T47D (cell line): ENCODE data around the gene ARSD.
"Not testable (repeated sequence)": the region's sequence is repeated elsewhere in the genome, so short reads cannot be mapped to it uniquely, and the experiment has no call there.

Experiments used
- DNase-seq, 2 experiments: peaks; one replicate each; pipeline versions ENCODE4 v3.0.0 to v3.0.0-alpha.2; 2011 to 2012; ENCODE audit warnings: low read depth in 1 of 2, low spot score in 1 of 2
- JUND ChIP-seq: IDR thresholded peaks from 2 replicates; pipeline ENCODE4 v1.6.1; 2012; ENCODE audit warnings: low read depth
- in situ Hi-C: cut with HindIII; loops from 2 replicates; pipeline ENCODE4 v1.10.0; 2016; ENCODE audit warnings: low sequenced_read_pairs, low pct_unique_long_range_greater_than_20kb

The ARSD gene

GRCh38 chrX:2924151-2924550 lies 5.0 kb downstream of the ARSD start:
- in situ Hi-C loops = no loop called here
- DNase-seq = no peak
- TF ChIP-seq JUND = no peak

- no peak for TF ChIP-seq JUND
- in situ Hi-C loops = no loop called here
- no peak for DNase-seq
These were observed 7.4 kb downstream of the ARSD start for GRCh38 chrX:2921750-2922149.

DNA sequence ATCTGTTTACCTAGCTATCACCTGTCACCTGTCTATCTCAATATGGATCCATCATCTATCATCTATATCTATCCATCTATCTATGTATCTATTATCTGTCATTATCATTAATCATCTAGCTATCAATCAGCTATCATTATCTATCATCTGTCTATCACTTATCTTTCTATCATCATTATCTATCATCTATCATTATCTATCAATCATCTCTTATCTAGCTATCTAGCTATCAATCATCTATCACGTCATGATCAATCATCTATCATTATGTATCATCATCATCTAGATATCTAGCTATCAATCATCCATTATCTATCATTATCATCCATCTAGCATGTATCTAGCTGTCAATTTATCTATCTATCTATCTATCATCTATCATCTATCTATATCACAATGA lies 7.9 kb downstream of the ARSD start:
- no peak for TF ChIP-seq JUND
- DNase-seq = no peak
- in situ Hi-C loops = no loop called here

DNA sequence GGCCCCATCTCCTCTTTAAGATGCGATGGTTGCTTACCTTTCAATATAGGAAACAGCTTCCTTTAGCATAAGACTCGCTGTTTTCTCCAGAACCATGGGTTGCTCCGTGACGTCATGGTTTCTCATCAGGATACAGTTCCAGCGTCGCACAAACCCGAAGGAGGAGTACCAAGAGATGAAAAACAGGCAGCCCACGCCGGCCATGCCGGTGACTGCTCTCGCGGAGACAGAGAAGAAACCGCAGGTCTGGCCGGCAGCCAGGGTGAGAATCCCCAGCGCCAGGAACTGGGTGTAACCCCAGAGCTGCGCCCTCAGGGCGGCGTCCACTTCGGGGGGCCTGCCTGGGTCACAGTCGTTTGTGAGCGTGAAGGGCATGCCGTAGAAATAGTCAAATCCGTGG lies 11.4 kb downstream of the ARSD start:
- in situ Hi-C loops = no loop called here
- TF ChIP-seq JUND = no peak
- DNase-seq = no peak

DNA sequence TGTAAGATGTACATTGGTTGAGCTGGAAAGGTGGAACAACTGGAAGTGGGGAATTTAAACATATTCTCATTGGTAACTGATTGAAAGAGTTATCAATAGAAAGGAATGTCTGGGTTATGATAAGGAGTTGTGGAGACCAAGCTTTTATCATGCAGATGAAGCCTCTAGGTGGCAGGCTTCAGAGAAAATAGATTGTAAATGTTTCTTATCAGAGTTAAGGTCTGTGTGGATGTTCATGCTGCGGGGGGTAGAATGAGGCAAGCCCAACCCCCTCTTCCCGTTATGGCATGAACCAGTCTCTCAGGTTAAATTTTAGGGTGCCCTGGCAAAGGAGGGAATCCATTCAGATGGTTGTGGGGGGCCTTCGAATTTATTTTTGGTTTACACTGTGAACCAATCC lies 16.0 kb downstream of the ARSD start:
- TF ChIP-seq JUND = no peak

GRCh38 chrX:2910109-2910508 lies 19.0 kb downstream of the ARSD start:
- in situ Hi-C loops = no loop called here
- TF ChIP-seq JUND = no peak
- DNase-seq = no peak

More for the DNA sequence above, 16.0 kb downstream of the ARSD start:
- no peak for DNase-seq
- in situ Hi-C loops = no loop called here

- TF ChIP-seq JUND = no peak
- in situ Hi-C loops = no loop called here
- DNase-seq = no peak
These were observed 20.9 kb downstream of the ARSD start for GRCh38 chrX:2908125-2908685.

DNA sequence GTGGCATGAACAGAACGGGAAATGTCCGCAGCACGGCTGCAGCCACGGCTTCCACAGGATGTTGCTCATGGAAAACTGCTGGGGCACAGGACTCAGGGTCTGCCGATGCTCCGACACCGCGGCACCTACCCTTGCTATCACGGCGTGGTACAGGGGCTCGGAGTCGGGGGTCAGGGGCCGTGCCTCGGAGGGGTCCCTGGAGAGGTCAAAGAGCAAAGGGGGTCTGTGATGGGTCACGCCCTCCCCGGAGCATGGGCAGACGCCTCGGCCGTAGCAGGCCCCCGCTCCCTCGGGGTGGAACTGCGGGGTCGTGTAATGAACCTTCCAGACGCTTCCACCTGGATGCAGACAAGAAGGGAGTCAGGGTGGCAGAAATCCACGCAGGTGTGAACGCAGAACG lies 21.8 kb downstream of the ARSD start:
- TF ChIP-seq JUND = no peak
- DNase-seq = no peak
- in situ Hi-C loops = no loop called here

- TF ChIP-seq JUND = no peak
- in situ Hi-C loops = no loop called here
- DNase-seq = no peak
These were observed 25.8 kb downstream of the ARSD start for GRCh38 chrX:2903366-2903765.

GRCh38 chrX:2902841-2903240 lies 26.3 kb downstream of the ARSD start:
- TF ChIP-seq JUND = no peak
- DNase-seq = no peak
- in situ Hi-C loops = no loop called here

GRCh38 chrX:2901367-2902036 lies 27.6 kb downstream of the ARSD start:
- TF ChIP-seq JUND = no peak
- no peak for DNase-seq
- in situ Hi-C loops = no loop called here

GRCh38 chrX:2898846-2899512 lies 30.2 kb downstream of the ARSD start:
- DNase-seq = peak in 1 of 2 experiments; percentile 77
- in situ Hi-C loops = no loop called here
- TF ChIP-seq JUND = no peak

- peak in 1 of 2 experiments; percentile 76 for DNase-seq
These were observed 31.2 kb downstream of the ARSD start for GRCh38 chrX:2897690-2898623.

More at GRCh38 chrX:2897690-2898623, 31.2 kb downstream of the ARSD start:
- in situ Hi-C loops = not testable (repeated sequence)
